PC-9 (cell line): ENCODE data around the gene FADS6. TPM values are rescaled to one million over a fixed set of nuclear protein-coding genes. Genes with fewer than 3 reads are reported as not detected.

Experiments
- BruUV-seq: library from RNA; stranded (reverse); fragments of 400-500 nt; replicated peaks from 2 replicates; lab custom pipeline; 2021; lab: Mats Ljungman, UMichigan
- CTCF ChIA-PET: fragments of 300-600 bp; sonication (Branson Sonifier 250); formaldehyde crosslinking; loops from one replicate; lab custom pipeline; 2022; ENCODE audit warnings: antibody characterized with exemption; lab: Charles Lee
- POLR2A ChIA-PET: fragments of 300-600 bp; sonication (Branson Sonifier 250); formaldehyde crosslinking; loops from one replicate; lab custom pipeline; 2022; ENCODE audit warnings: antibody characterized with exemption; ENCODE audit not compliant: unreplicated experiment; lab: Charles Lee
- DNase-seq, 2 experiments: peaks; one replicate each; pipeline versions ENCODE4 v3.0.0 to v3.0.0-alpha.2; 2015 to 2022; ENCODE audit warnings: mixed read lengths in 1 of 2
- H2AFZ ChIP-seq: fragments of 200-600 bp; sonication (generic); 2 replicates; pipeline ENCODE4 v1.8.1; 2017; ENCODE audit warnings: antibody characterized with exemption
- H3F3A ChIP-seq: fragments of 200-600 bp; sonication (generic); 2 replicates; pipeline ENCODE4 v1.8.1; 2017; ENCODE audit warnings: antibody characterized with exemption, mild to moderate bottlenecking, low read depth; ENCODE audit not compliant: insufficient read depth
- H3K27ac ChIP-seq: fragments of 200-600 bp; sonication (generic); 2 replicates; pipeline ENCODE4 v1.6.1; 2016; ENCODE audit warnings: mixed run types
- H3K27me3 ChIP-seq: fragments of 200-600 bp; sonication (generic); 2 replicates; pipeline ENCODE4 v1.6.1; 2016; ENCODE audit warnings: low read depth, mixed run types; ENCODE audit not compliant: insufficient read depth
- H3K36me3 ChIP-seq: fragments of 200-600 bp; sonication (generic); 2 replicates; pipeline ENCODE4 v1.6.1; 2016; ENCODE audit warnings: low read depth, mixed run types
- H3K4me1 ChIP-seq: fragments of 200-600 bp; sonication (generic); replicated peaks from 2 replicates; pipeline ENCODE4 v1.6.1; 2016; ENCODE audit warnings: mixed run types; ENCODE audit not compliant: insufficient read depth
- H3K4me2 ChIP-seq: fragments of 200-600 bp; sonication (generic); 2 replicates; pipeline ENCODE4 v1.6.1; 2017; ENCODE audit warnings: mixed run types
- H3K4me3 ChIP-seq: fragments of 200-600 bp; sonication (generic); 2 replicates; pipeline ENCODE4 v1.6.1; 2016; ENCODE audit warnings: mixed run types
- H3K79me2 ChIP-seq: fragments of 200-600 bp; sonication (generic); 2 replicates; pipeline ENCODE4 v1.6.1; 2017; ENCODE audit warnings: low read depth, mixed run types
- H3K9me2 ChIP-seq: fragments of 200-600 bp; sonication (generic); 2 replicates; pipeline ENCODE4 v1.8.1; 2017; ENCODE audit warnings: mild to moderate bottlenecking; ENCODE audit not compliant: insufficient read depth
- H3K9me3 ChIP-seq: fragments of 200-600 bp; sonication (generic); 2 replicates; pipeline ENCODE4 v1.8.1; 2016; ENCODE audit warnings: low read depth; ENCODE audit not compliant: insufficient read depth
- H4K20me1 ChIP-seq: fragments of 200-600 bp; sonication (generic); 2 replicates; pipeline ENCODE4 v1.8.1; 2017; ENCODE audit not compliant: insufficient read depth
- CTCF ChIP-seq: fragments of 200-600 bp; sonication (generic); conservative IDR thresholded peaks from 2 replicates; pipeline ENCODE4 v1.6.1; 2017; ENCODE audit warnings: mixed run types, antibody characterized with exemption, mild to moderate bottlenecking, moderate library complexity
- EZH2 ChIP-seq: fragments of 200-600 bp; sonication (generic); IDR thresholded peaks from 2 replicates; pipeline ENCODE4 v1.8.0; 2017; ENCODE audit warnings: antibody characterized with exemption, low read depth
- intact Hi-C: fragments of 100-400 bp; cut with micrococcal nuclease; formaldehyde crosslinking; loops from one replicate; pipeline ENCODE4 v1.10.0; 2022; ENCODE audit not compliant: unreplicated experiment
- total RNA-seq: library from RNA; stranded (reverse); gene quantifications from 2 replicates; pipeline ENCODE4 v1.2.3, GENCODE V29; 2021

Gene FADS6
- total RNA-seq, 1 experiment from 2014 or later = not detected

DNA sequence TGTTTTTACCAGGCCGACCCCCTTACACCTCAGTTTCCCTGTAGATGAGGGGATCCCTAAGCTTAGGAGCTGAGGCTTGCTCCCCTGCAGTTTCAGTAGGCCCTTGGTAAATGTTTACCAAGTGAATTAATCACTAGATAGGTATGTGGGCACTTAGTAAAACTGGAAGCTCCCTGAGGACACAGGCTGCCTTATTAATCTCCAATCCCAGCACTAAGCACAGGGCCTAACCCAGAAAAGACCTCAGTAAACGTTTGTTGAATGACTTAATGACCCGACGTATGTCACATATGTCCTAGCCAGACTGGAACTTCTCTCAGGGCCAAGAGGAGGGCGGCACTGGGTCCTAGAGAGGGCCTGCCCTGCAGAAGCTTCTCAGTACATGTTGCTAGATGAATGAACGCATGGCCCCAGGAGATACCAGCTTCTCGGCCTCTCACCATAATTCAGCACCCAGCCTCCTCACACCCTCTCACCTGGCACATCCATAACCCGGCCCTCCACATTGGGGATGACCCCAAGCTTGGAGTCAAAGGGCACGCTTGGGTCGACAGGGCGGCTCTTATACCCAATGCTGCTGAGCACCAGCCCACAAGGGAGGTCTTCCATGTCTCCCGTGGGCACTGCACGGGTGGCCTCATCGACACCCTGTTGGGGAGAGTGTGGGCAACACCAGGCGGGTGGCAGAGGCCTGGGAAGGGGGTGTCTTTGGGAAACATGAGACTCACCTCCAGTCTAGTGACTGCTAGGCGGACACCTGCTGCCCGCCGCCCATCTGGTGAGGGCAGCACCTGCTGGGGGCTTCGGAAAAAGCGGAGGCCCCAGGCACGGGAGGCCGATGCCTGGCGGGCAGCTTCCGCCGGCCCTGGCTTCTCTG lies 29.8 kb downstream of the FADS6 start:
- Histone ChIP-seq H3F3A (peaks cover 2% of the 10 kb centered on the region; the same call in 1 of the 2 replicates), H3K27ac (no peak overlapping the region), H3K4me2 (no peak overlapping the region), H3K79me2 (no peaks in the 10 kb centered on the region), H3K9me2 (no peaks in the 10 kb centered on the region), H4K20me1 (no peaks in the 10 kb centered on the region), H3K4me1 (no peaks in the 10 kb centered on the region), H3K9me3 (no peaks in the 10 kb centered on the region), H2AFZ (no peak overlapping the region), H3K4me3 (no peak overlapping the region), H3K36me3 (no peaks in the 10 kb centered on the region), H3K27me3 (peaks cover 14% of the 10 kb centered on the region; the same call in 1 of the 2 replicates)
- no TSS peak for BruUV-seq
- no peak for TF ChIP-seq EZH2
- TF ChIP-seq CTCF = no peak
- intact Hi-C loops = loop anchor here (2.0 kb wide), 1 partner anchor 119 kb away; no protein-coding TSS in a partner anchor
- ChIA-PET CTCF (interaction anchor here (0.5 to 0.6 kb wide), 2 partner anchors 88 to 97 kb away, joined by 3 to 6 read pairs; no protein-coding TSS in a partner anchor), POLR2A (no interaction called here)
- DNase-seq = no peak

DNA sequence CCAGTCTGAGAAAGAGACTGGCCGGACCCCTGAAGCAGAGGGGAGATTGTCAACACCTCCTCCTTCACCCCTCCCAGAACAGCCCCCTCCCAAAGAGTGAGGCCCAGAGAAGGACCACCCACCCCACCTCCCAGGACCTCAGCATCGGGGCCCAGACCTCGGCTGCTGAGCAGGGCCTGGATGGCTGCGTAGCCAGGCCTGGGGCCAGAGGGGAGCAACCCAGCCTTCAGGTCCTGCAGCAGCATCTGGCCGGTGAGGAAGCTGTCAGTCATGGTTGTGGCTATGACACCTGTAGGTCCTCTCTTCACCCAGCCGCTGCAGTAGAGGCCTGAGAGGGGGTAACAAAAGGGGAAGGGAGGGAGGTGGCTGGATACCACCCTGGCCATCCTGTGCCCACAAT lies 30.5 kb downstream of the FADS6 start:
- TF ChIP-seq CTCF (no peak), EZH2 (no peak)
- no peak overlapping the region for H3K4me3 ChIP-seq
- POLR2A ChIA-PET = no interaction called here

DNA sequence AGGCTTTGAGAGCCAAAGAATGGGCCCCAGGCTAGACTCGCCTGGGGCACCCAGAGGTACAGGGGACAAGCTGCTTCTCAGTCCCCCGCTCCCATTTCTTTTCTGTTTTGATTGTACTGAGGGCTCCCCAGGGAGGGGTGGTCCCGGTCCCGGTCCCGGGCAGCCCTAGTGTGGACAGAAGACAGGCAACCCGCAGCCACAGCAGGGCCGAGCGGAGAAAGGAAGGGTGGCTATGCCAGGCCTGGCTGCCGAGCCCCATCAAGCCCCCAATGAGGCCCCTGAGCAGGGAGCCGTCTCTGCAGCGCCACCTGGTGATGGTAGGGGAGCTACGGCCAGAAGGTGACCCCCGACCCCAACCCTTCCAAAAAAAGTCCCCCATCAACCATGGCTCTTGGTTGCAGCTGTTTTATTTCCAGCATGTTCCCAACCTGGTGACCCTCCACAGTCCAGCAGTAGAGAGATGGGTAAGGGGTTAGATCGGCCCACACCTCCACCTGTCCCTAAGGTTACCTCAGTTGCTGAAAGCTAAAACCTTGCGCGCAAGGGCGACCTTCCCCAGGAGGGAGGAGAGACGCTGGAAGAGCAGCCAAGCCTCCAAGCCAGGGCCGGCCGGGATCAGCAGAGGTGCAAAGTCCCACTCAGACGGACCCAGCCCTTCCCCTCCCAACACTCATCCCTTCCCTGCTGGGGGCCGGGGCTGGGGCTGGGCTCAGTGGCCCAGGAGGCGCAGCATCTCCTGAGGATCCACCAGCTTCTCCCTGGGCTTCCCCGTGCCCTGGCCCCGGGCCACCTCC lies 31.1 kb downstream of the FADS6 start:
- POLR2A ChIA-PET = interaction anchor here (0.7 kb wide), 1 partner anchor 282 kb away, joined by 4 read pairs; no protein-coding TSS in a partner anchor

More for the DNA sequence above, 30.5 kb downstream of the FADS6 start:
- Histone ChIP-seq H3K36me3 (no peaks in the 10 kb centered on the region), H3K9me2 (no peaks in the 10 kb centered on the region), H3K27ac (no peak overlapping the region), H4K20me1 (no peaks in the 10 kb centered on the region), H3K27me3 (peaks cover 17% of the 10 kb centered on the region; the same call in 1 of the 2 replicates), H3K9me3 (no peaks in the 10 kb centered on the region), H2AFZ (no peak overlapping the region), H3K4me2 (no peak overlapping the region), H3K4me1 (no peaks in the 10 kb centered on the region), H3K79me2 (no peaks in the 10 kb centered on the region), H3F3A (peaks cover 2% of the 10 kb centered on the region; the same call in 1 of the 2 replicates)
- CTCF ChIA-PET = interaction anchor here (0.5 to 1.9 kb wide), 6 partner anchors 9 to 205 kb away, joined by 3 to 14 read pairs (median 4); no protein-coding TSS in a partner anchor
- no peak for DNase-seq
- intact Hi-C loops = no loop called here
- no TSS peak for BruUV-seq

More for the DNA sequence above, 31.1 kb downstream of the FADS6 start:
- peaks cover 23% of the 10 kb centered on the region; the same call in 1 of the 2 replicates for H3K27me3 ChIP-seq
- CTCF ChIA-PET = interaction anchor here (0.5 to 1.9 kb wide), 9 partner anchors 9 to 205 kb away, joined by 3 to 14 read pairs (median 5); partner anchors contain the start of gene NAT9
- peak; percentile 66 for TF ChIP-seq CTCF
- no peak for TF ChIP-seq EZH2
- H3K4me2 ChIP-seq = no peak overlapping the region
- no peaks in the 10 kb centered on the region for H3K4me1 ChIP-seq
- DNase-seq = peak in 1 of 2 experiments; percentile 29
- H3K9me2 ChIP-seq = no peaks in the 10 kb centered on the region
- no peaks in the 10 kb centered on the region for H3K79me2 ChIP-seq
- no peaks in the 10 kb centered on the region for H3K9me3 ChIP-seq
- H4K20me1 ChIP-seq = no peaks in the 10 kb centered on the region
- H3K36me3 ChIP-seq = no peaks in the 10 kb centered on the region
- peaks cover 2% of the 10 kb centered on the region; the same call in 1 of the 2 replicates for H3F3A ChIP-seq
- no peak overlapping the region for H3K4me3 ChIP-seq
- BruUV-seq = no TSS peak
- no peak overlapping the region for H2AFZ ChIP-seq
- intact Hi-C loops = no loop called here
- H3K27ac ChIP-seq = no peak overlapping the region
